Mucosa of stomach (tissue), 1 donor: ENCODE data around the gene UPK3A.

Source experiments
- H3K27me3 ChIP-seq: one replicate; pipeline ENCODE4 v1.7.0; 2013; ENCODE audit warnings: mild to moderate bottlenecking, low read length; ENCODE audit not compliant: control insufficient read depth, insufficient read depth
- H3K36me3 ChIP-seq: one replicate; pipeline ENCODE4 v1.7.0; 2013; ENCODE audit warnings: low read length; ENCODE audit not compliant: control insufficient read depth, insufficient read depth
- H3K4me1 ChIP-seq: one replicate; pipeline ENCODE4 v1.7.0; 2013; ENCODE audit warnings: mild to moderate bottlenecking, low read length; ENCODE audit not compliant: control insufficient read depth, insufficient read depth
- H3K4me3 ChIP-seq: one replicate; pipeline ENCODE4 v1.7.0; 2013; ENCODE audit warnings: low read length
- H3K9ac ChIP-seq: one replicate; pipeline ENCODE4 v1.7.0; 2013; ENCODE audit warnings: mild to moderate bottlenecking, low read length, moderate library complexity
- H3K9me3 ChIP-seq: one replicate; pipeline ENCODE4 v1.7.0; 2013; ENCODE audit warnings: mild to moderate bottlenecking, low read length, moderate library complexity; ENCODE audit not compliant: control insufficient read depth
- donor health status: Pancreatic carcinoma.

The UPK3A gene

GRCh38 chr22:45309422-45310227, 24.9 kb downstream of the UPK3A start, which contains the start of gene FAM118A:
Gene FAM118A, plus strand, starts transcription at chr22:45309934. Its CDS starts 12,446 bp downstream, at chr22:45322380.
- Histone ChIP-seq H3K36me3 (no peaks in the 10 kb centered on the region), H3K4me1 (peaks cover 39% of the 10 kb centered on the region), H3K4me3 (peak within 1 kb of the TSS; percentile 54), H3K27me3 (no peaks in the 10 kb centered on the region), H3K9ac (peak within 1 kb of the TSS; percentile 80), H3K9me3 (no peaks in the 10 kb centered on the region)

DNA sequence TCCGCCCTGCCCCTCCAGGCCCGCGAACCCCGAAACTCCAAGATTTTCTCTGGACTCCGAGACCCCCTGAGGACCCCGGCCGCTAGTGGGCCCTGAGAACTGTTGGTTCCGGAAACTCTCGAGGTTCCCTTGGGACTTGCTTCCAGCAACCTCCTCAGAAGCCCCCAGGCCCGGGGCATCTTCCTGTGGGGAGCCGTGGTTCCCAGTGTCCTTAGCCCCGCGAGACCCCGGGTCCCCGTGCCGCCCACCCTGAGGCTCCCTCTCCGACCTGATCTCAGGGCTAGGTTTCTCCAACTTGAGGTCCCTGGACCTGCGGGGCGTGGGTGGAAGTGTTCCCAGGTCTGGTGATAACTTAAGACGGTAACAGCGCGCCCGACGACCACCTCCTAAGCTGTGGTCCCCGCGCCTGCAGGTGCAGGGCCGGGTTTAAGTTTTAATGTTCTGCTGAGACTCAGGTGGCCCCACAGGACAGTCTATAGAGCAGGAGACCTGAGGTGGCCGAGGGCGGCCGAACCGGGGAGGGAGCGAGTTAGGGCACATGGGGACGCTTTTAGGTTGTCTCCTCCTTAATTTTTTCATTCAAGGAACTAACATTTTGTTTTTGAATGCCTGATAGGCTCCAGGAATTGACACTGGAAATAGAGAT, 25.7 kb downstream of the UPK3A start:
- Histone ChIP-seq H3K9me3 (no peaks in the 10 kb centered on the region), H3K4me1 (peaks cover 46% of the 10 kb centered on the region), H3K27me3 (no peaks in the 10 kb centered on the region), H3K4me3 (peak overlapping the region; percentile 51), H3K36me3 (no peaks in the 10 kb centered on the region), H3K9ac (peak overlapping the region; percentile 80)

GRCh38 chr22:45310977-45311531, 26.3 kb downstream of the UPK3A start:
- peak overlapping the region; percentile 80 for H3K9ac ChIP-seq

GRCh38 chr22:45312415-45312814, 27.7 kb downstream of the UPK3A start:
- H3K27me3 ChIP-seq = no peaks in the 10 kb centered on the region
- no peak overlapping the region for H3K9ac ChIP-seq
- peaks cover 50% of the 10 kb centered on the region for H3K4me1 ChIP-seq
- no peaks in the 10 kb centered on the region for H3K9me3 ChIP-seq
- no peak overlapping the region for H3K4me3 ChIP-seq
- H3K36me3 ChIP-seq = no peaks in the 10 kb centered on the region

More at GRCh38 chr22:45310977-45311531, 26.3 kb downstream of the UPK3A start:
- Histone ChIP-seq H3K27me3 (no peaks in the 10 kb centered on the region), H3K9me3 (no peaks in the 10 kb centered on the region), H3K4me1 (peaks cover 46% of the 10 kb centered on the region), H3K4me3 (peak overlapping the region; percentile 51), H3K36me3 (no peaks in the 10 kb centered on the region)

DNA sequence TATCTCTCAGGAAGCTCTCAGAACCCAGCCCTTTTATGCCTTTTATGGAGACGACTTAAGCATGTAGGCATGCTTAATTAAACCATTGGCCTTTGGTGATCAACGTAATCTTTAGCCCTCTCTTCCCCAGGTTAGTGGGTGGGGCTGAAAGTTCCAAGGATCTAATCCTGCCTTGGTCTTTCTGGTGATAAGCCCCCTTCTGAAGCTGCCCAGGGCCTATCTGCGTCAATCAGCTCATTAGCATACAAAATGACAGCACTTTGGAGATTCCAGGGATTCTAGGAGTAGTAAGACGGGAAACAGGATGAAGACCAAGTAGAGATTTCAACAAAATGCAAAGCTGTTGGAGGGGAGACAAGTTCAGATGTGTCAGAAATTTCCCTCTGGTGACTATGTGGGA, 28.1 kb downstream of the UPK3A start:
- peaks cover 54% of the 10 kb centered on the region for H3K4me1 ChIP-seq
- no peaks in the 10 kb centered on the region for H3K36me3 ChIP-seq
- H3K9me3 ChIP-seq = no peaks in the 10 kb centered on the region
- H3K9ac ChIP-seq = no peak overlapping the region
- H3K27me3 ChIP-seq = no peaks in the 10 kb centered on the region
- no peak overlapping the region for H3K4me3 ChIP-seq

GRCh38 chr22:45314054-45314721, 29.4 kb downstream of the UPK3A start:
- no peak overlapping the region for H3K4me3 ChIP-seq
- H3K9ac ChIP-seq = peak overlapping the region; percentile 5
- peaks cover 58% of the 10 kb centered on the region for H3K4me1 ChIP-seq
- no peaks in the 10 kb centered on the region for H3K27me3 ChIP-seq
- H3K36me3 ChIP-seq = no peaks in the 10 kb centered on the region
- H3K9me3 ChIP-seq = no peaks in the 10 kb centered on the region

GRCh38 chr22:45314786-45315185, 30.0 kb downstream of the UPK3A start:
- Histone ChIP-seq H3K4me1 (peaks cover 56% of the 10 kb centered on the region), H3K27me3 (no peaks in the 10 kb centered on the region), H3K9ac (no peak overlapping the region), H3K4me3 (no peak overlapping the region), H3K36me3 (no peaks in the 10 kb centered on the region), H3K9me3 (no peaks in the 10 kb centered on the region)

GRCh38 chr22:45316796-45317526, 32.2 kb downstream of the UPK3A start:
- Histone ChIP-seq H3K9me3 (no peaks in the 10 kb centered on the region), H3K4me1 (peaks cover 42% of the 10 kb centered on the region), H3K36me3 (no peaks in the 10 kb centered on the region), H3K4me3 (no peak overlapping the region), H3K9ac (peak overlapping the region; percentile 36), H3K27me3 (no peaks in the 10 kb centered on the region)

DNA sequence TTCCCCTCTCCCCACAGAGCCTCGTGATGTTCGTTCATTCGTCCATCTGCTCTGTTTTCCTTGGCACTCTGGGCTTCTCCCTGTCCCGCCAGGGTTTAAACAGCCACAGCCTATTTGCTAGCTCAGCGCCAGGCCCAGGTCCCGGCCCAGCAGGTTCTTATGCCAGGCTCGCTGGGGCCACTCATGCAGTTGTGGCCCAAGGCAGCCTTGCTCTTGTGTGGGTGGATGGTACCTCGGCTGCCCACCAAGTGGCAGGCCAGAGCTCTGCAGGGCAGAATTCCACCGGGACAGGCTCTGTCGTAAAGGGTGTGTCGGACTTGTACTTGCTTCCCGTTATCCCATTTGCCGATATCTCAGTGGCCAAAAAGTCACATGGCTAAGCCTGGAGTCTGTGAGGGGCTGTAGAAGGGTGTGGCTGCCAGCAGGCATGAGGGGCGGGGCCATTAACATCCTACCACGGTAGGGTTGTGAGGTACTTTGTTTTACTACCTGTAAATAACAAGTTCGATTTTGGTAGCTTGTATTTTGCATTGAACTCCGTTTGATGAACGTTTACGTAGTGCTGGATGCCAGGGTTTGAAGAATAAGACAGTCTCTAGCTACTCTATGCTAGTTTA, 32.9 kb downstream of the UPK3A start:
- H3K36me3 ChIP-seq = no peaks in the 10 kb centered on the region
- H3K9me3 ChIP-seq = no peaks in the 10 kb centered on the region
- H3K4me3 ChIP-seq = no peak overlapping the region
- no peaks in the 10 kb centered on the region for H3K27me3 ChIP-seq
- H3K4me1 ChIP-seq = peaks cover 42% of the 10 kb centered on the region
- H3K9ac ChIP-seq = peak overlapping the region; percentile 36

GRCh38 chr22:45318168-45318557, 33.4 kb downstream of the UPK3A start:
- H3K27me3 ChIP-seq = no peaks in the 10 kb centered on the region
- H3K4me3 ChIP-seq = no peak overlapping the region
- peak overlapping the region; percentile 36 for H3K9ac ChIP-seq
- H3K9me3 ChIP-seq = no peaks in the 10 kb centered on the region
- H3K36me3 ChIP-seq = no peaks in the 10 kb centered on the region
- peaks cover 41% of the 10 kb centered on the region for H3K4me1 ChIP-seq
